Mesendoderm (in vitro differentiated cells): ENCODE results near the gene VASH2.
A peak's percentile ranks its signal among the peaks of the same experiment; 100 is the strongest.
"Not testable (repeated sequence)": the region's sequence is repeated elsewhere in the genome, so short reads cannot be mapped to it uniquely, and the experiment has no call there.

ENCODE experiments used
- DNase-seq: peaks from one replicate; pipeline ENCODE4 v3.0.0; 2013
- H2AK5ac ChIP-seq: 2 replicates; pipeline ENCODE4 v1.6.1; 2013; ENCODE audit warnings: low read length, inconsistent platforms
- H2BK120ac ChIP-seq: 2 replicates; pipeline ENCODE4 v1.6.1; 2013; ENCODE audit warnings: low read depth, mild to moderate bottlenecking, low read length, moderate library complexity, mixed read lengths
- H2BK15ac ChIP-seq: replicated peaks from 2 replicates; pipeline ENCODE4 v1.6.1; 2013; ENCODE audit warnings: low read depth, mild to moderate bottlenecking, moderate library complexity
- H2BK5ac ChIP-seq: 2 replicates; pipeline ENCODE4 v1.6.1; 2013; ENCODE audit warnings: low read length, inconsistent platforms
- H3K18ac ChIP-seq: 2 replicates; pipeline ENCODE4 v1.6.1; 2013; ENCODE audit warnings: mild to moderate bottlenecking, low read length, mixed read lengths
- H3K23ac ChIP-seq: one replicate; pipeline ENCODE4 v1.6.1; 2013; ENCODE audit warnings: low read length
- H3K27ac ChIP-seq: 2 replicates; pipeline ENCODE4 v1.5.1; 2013; ENCODE audit warnings: low read depth, mild to moderate bottlenecking, inconsistent platforms, low read length, moderate library complexity
- H3K27me3 ChIP-seq: 2 replicates; pipeline ENCODE4 v1.6.1; 2013; ENCODE audit warnings: low read length, control low read depth, mild to moderate bottlenecking, inconsistent platforms; ENCODE audit not compliant: insufficient read depth, poor library complexity
- H3K36me3 ChIP-seq: 2 replicates; pipeline ENCODE4 v1.6.1; 2013; ENCODE audit warnings: low read length, inconsistent platforms; ENCODE audit not compliant: control insufficient read depth, insufficient read depth
- H3K4ac ChIP-seq: one replicate; pipeline ENCODE4 v1.6.1; 2013; ENCODE audit warnings: low read depth, mild to moderate bottlenecking, low read length, moderate library complexity
- H3K4me1 ChIP-seq: 2 replicates; pipeline ENCODE4 v1.6.1; 2013; ENCODE audit warnings: low read depth, low read length, inconsistent platforms; ENCODE audit not compliant: control insufficient read depth
- H3K4me2 ChIP-seq: 2 replicates; pipeline ENCODE4 v1.6.1; 2013; ENCODE audit warnings: low read length
- H3K4me3 ChIP-seq: 2 replicates; pipeline ENCODE4 v1.5.1; 2013; ENCODE audit warnings: mild to moderate bottlenecking, low read length
- H3K56ac ChIP-seq: one replicate; pipeline ENCODE4 v1.6.1; 2013; ENCODE audit warnings: low read length
- H3K79me1 ChIP-seq: 2 replicates; pipeline ENCODE4 v1.6.1; 2013; ENCODE audit warnings: low read length, inconsistent platforms
- H3K79me2 ChIP-seq: 2 replicates; pipeline ENCODE4 v1.6.1; 2013; ENCODE audit warnings: mild to moderate bottlenecking, low read length; ENCODE audit not compliant: control insufficient read depth, insufficient read depth
- H3K9ac ChIP-seq: 2 replicates; pipeline ENCODE4 v1.6.1; 2013; ENCODE audit warnings: low read length, inconsistent platforms
- H4K5ac ChIP-seq: one replicate; pipeline ENCODE4 v1.6.1; 2013; ENCODE audit warnings: low read length
- H4K8ac ChIP-seq: one replicate; pipeline ENCODE4 v1.6.1; 2013; ENCODE audit warnings: low read depth, mild to moderate bottlenecking, control low read depth, low read length, moderate library complexity
- WGBS: extraction: QIAGEN DNeasy Blood & Tissue Kit; methylation state at CpG from one replicate; pipeline ENCODE4 v1.1.7; 2013; ENCODE audit warnings: low lambda C conversion rate, missing lambda C conversion rate; ENCODE audit not compliant: insufficient coverage; ENCODE audit errors: extremely low coverage; 5-methylcytosine and 5-hydroxymethylcytosine counted together

Gene VASH2

GRCh38 chr1:212964993-212965392, 14.7 kb downstream of the VASH2 start:
- not testable (repeated sequence) for H3K4me2 ChIP-seq

GRCh38 chr1:212966616-212967015, 16.3 kb downstream of the VASH2 start:
- no peak overlapping the region for H2BK120ac ChIP-seq
- H3K4me3 ChIP-seq: no peak overlapping the region
- DNase-seq: no peak
- peaks cover 10% of the 10 kb centered on the region for H3K36me3 ChIP-seq
- H3K79me2 ChIP-seq: no peaks in the 10 kb centered on the region
- peaks cover 6% of the 10 kb centered on the region for H3K4me1 ChIP-seq
- H3K9ac ChIP-seq: no peak overlapping the region
- H3K18ac ChIP-seq: no peak overlapping the region
- no peak overlapping the region for H4K5ac ChIP-seq
- H3K56ac ChIP-seq: no peak overlapping the region
- H3K4me2 ChIP-seq: no peak overlapping the region
- H2BK15ac ChIP-seq: no peak overlapping the region
- no peak overlapping the region for H2AK5ac ChIP-seq
- H4K8ac ChIP-seq: no peak overlapping the region
- WGBS: no CpG with 5 or more reads among the region's 5 CpGs
- peaks cover 2% of the 10 kb centered on the region for H3K79me1 ChIP-seq
- H3K4ac ChIP-seq: no peak overlapping the region
- H3K23ac ChIP-seq: no peak overlapping the region
- H2BK5ac ChIP-seq: no peak overlapping the region
- no peak overlapping the region for H3K27ac ChIP-seq
- no peaks in the 10 kb centered on the region for H3K27me3 ChIP-seq

More at GRCh38 chr1:212964993-212965392, 14.7 kb downstream of the VASH2 start:
- WGBS: no CpG with 5 or more reads among the region's 1 CpG
- H2AK5ac ChIP-seq, DNase-seq, H3K4ac ChIP-seq, H4K5ac ChIP-seq, H3K9ac ChIP-seq, H3K79me1 ChIP-seq, H3K4me3 ChIP-seq, H3K23ac ChIP-seq, H3K27me3 ChIP-seq, H4K8ac ChIP-seq, H2BK5ac ChIP-seq, H2BK15ac ChIP-seq, H3K56ac ChIP-seq, H3K27ac ChIP-seq, H3K79me2 ChIP-seq, H2BK120ac ChIP-seq, H3K18ac ChIP-seq, H3K4me1 ChIP-seq: not testable (repeated sequence)
- peaks cover 12% of the 10 kb centered on the region for H3K36me3 ChIP-seq

GRCh38 chr1:212967801-212968200, 17.5 kb downstream of the VASH2 start:
- no peak overlapping the region for H3K9ac ChIP-seq
- peak; percentile 96 for DNase-seq
- H3K4me3 ChIP-seq: no peak overlapping the region
- no peak overlapping the region for H3K27ac ChIP-seq
- H3K4me1 ChIP-seq: peaks cover 6% of the 10 kb centered on the region
- H3K79me1 ChIP-seq: peaks cover 2% of the 10 kb centered on the region
- H3K4me2 ChIP-seq: no peak overlapping the region
- H3K27me3 ChIP-seq: no peaks in the 10 kb centered on the region
- no peak overlapping the region for H3K18ac ChIP-seq
- WGBS: no CpG with 5 or more reads among the region's 8 CpGs
- H2AK5ac ChIP-seq: no peak overlapping the region
- no peak overlapping the region for H2BK15ac ChIP-seq
- no peak overlapping the region for H4K5ac ChIP-seq
- peaks cover 12% of the 10 kb centered on the region for H3K36me3 ChIP-seq
- H3K79me2 ChIP-seq: no peaks in the 10 kb centered on the region
- H3K4ac ChIP-seq: no peak overlapping the region
- H2BK120ac ChIP-seq: no peak overlapping the region
- H4K8ac ChIP-seq: no peak overlapping the region
- no peak overlapping the region for H3K23ac ChIP-seq
- H3K56ac ChIP-seq: no peak overlapping the region
- H2BK5ac ChIP-seq: no peak overlapping the region

GRCh38 chr1:212968368-212968863, 18.1 kb downstream of the VASH2 start:
- no peak overlapping the region for H4K5ac ChIP-seq
- WGBS: no CpG with 5 or more reads among the region's 3 CpGs

GRCh38 chr1:212970085-212970484, 19.7 kb downstream of the VASH2 start:
- Histone ChIP-seq H3K79me2 (no peaks in the 10 kb centered on the region), H3K27ac (no peak overlapping the region), H4K8ac (no peak overlapping the region), H3K9ac (no peak overlapping the region), H3K4me1 (peaks cover 6% of the 10 kb centered on the region), H2BK120ac (no peak overlapping the region), H3K23ac (no peak overlapping the region), H3K4me2 (no peak overlapping the region), H3K27me3 (no peaks in the 10 kb centered on the region), H3K79me1 (no peaks in the 10 kb centered on the region), H3K4me3 (no peak overlapping the region), H2BK5ac (no peak overlapping the region), H3K36me3 (peaks cover 10% of the 10 kb centered on the region), H3K4ac (no peak overlapping the region), H3K18ac (no peak overlapping the region), H2BK15ac (no peak overlapping the region), H3K56ac (no peak overlapping the region), H2AK5ac (no peak overlapping the region), H4K5ac (no peak overlapping the region)
- DNase-seq: peak; percentile 55
- no CpG with 5 or more reads among the region's 4 CpGs for WGBS

More at GRCh38 chr1:212968368-212968863, 18.1 kb downstream of the VASH2 start:
- Histone ChIP-seq H3K18ac (no peak overlapping the region), H3K27ac (no peak overlapping the region), H3K4me1 (peaks cover 6% of the 10 kb centered on the region), H2AK5ac (no peak overlapping the region), H3K23ac (no peak overlapping the region), H2BK5ac (no peak overlapping the region), H3K9ac (no peak overlapping the region), H3K4me2 (no peak overlapping the region), H3K4ac (no peak overlapping the region), H3K36me3 (peaks cover 9% of the 10 kb centered on the region), H3K79me1 (no peaks in the 10 kb centered on the region), H3K56ac (no peak overlapping the region), H3K79me2 (no peaks in the 10 kb centered on the region), H2BK15ac (no peak overlapping the region), H3K27me3 (no peaks in the 10 kb centered on the region), H4K8ac (no peak overlapping the region), H2BK120ac (no peak overlapping the region), H3K4me3 (no peak overlapping the region)
- no peak for DNase-seq

- Histone ChIP-seq H3K23ac (no peak overlapping the region), H2BK5ac (no peak overlapping the region), H3K4me3 (no peak overlapping the region), H3K36me3 (peaks cover 14% of the 10 kb centered on the region), H3K4me1 (peaks cover 6% of the 10 kb centered on the region), H3K4me2 (no peak overlapping the region), H3K18ac (no peak overlapping the region), H3K27me3 (no peaks in the 10 kb centered on the region), H2BK15ac (no peak overlapping the region), H2AK5ac (no peak overlapping the region), H3K4ac (no peak overlapping the region), H3K79me2 (no peaks in the 10 kb centered on the region), H3K79me1 (no peaks in the 10 kb centered on the region), H4K8ac (no peak overlapping the region), H3K27ac (no peak overlapping the region), H3K56ac (no peak overlapping the region), H3K9ac (no peak overlapping the region), H2BK120ac (no peak overlapping the region), H4K5ac (no peak overlapping the region)
- WGBS: no CpG with 5 or more reads among the region's 5 CpGs
- DNase-seq: peak; percentile 60
Observed at GRCh38 chr1:212971312-212971711, 21.0 kb downstream of the VASH2 start.
